ENCODE data around the gene GOLIM4. TPM values are rescaled to one million over a fixed set of nuclear protein-coding genes. Genes with fewer than 3 reads are reported as not detected.
"Not testable (repeated sequence)": the region's sequence is repeated elsewhere in the genome, so short reads cannot be mapped to it uniquely, and the experiment has no call there.

Gene GOLIM4
- total RNA-seq, 1 experiment from 2014 or later: 35.4 TPM

DNA sequence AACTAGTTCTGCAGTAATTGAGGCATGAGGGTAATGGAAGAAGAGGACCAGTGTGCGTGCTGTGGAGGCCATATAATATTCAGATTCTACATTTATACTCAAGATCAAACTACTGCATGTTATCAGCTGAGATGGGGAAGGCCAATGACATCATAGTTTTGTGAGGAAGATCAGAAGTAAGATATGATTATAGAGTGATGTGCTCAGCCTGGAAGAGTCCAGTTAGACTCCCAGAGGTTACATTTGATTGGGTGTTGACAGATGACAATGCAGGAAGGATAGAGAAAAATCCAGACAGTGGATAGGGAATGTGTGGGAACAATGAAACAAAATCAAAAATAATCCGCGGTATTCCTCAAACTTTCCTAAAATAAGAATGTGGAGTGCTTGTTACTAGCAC is 35.4 kb downstream of the GOLIM4 start:
- in situ Hi-C loops (cut with HindIII; ENCODE audit: low pct_unique_long_range_greater_than_20kb, low sequenced_read_pairs) (no loop called here), intact Hi-C loops (cut with micrococcal nuclease; ENCODE audit: unreplicated experiment) (no loop called here)
- no TSS peak for BruUV-seq (replicated peaks)
- TF ChIP-seq TCF7L2 (IDR thresholded peaks at IDR 0.05; ENCODE audit: low read depth, low read length) (no peak), SIN3A (IDR thresholded peaks at IDR 0.05; ENCODE audit: borderline replicate concordance, insufficient read depth, low read depth, low read length) (no peak), POLR2AphosphoS5 (IDR thresholded peaks at IDR 0.05; ENCODE audit: low read depth, low read length) (no peak)
- ATAC-seq: no peak
- Histone ChIP-seq H3K27ac (ENCODE audit: low read length) (no peak overlapping the region), H3K4me1 (ENCODE audit: control insufficient read depth, insufficient read depth, low read length) (no peaks in the 10 kb centered on the region), H3K4me3 (ENCODE audit: low read depth in 2 of 2, low read length in 2 of 2) (no peak overlapping the region), H3K36me3 (ENCODE audit: control insufficient read depth, insufficient read depth, low read length) (no peaks in the 10 kb centered on the region), H3K27me3 (ENCODE audit: control insufficient read depth, insufficient read depth, low read length) (no peaks in the 10 kb centered on the region), H3K9me3 (ENCODE audit: control insufficient read depth, insufficient read depth, low read depth, low read length) (no peaks in the 10 kb centered on the region)
- DNase-seq (ENCODE audit: low read depth, low spot score): no peak
- POLR2A ChIA-PET: no interaction called here
- CTCF ChIA-PET: no interaction called here

DNA sequence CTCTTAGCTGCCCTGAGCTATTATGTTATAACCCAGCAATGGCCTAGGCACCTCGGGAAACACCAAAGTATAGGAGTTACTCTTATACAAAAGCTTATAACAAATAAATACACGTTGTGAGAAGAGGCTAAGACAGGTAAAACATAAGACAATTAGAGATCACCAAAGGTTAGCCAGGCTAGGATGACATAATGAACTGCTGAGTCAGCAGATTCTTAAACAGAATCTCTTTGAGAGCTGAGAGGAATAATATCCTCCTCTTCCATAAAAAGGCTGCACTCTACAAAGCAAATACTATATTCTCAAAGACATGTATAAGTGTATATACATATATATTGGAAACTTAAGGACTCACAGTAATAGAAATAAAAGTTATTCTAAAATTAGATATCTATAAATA is 37.2 kb downstream of the GOLIM4 start:
- TF ChIP-seq CTCF (IDR thresholded peaks at IDR 0.05) (no peak), SIN3A (IDR thresholded peaks at IDR 0.05; ENCODE audit: borderline replicate concordance, insufficient read depth, low read depth, low read length) (no peak), TCF7L2 (IDR thresholded peaks at IDR 0.05; ENCODE audit: low read depth, low read length) (no peak), POLR2AphosphoS5 (IDR thresholded peaks at IDR 0.05; ENCODE audit: low read depth, low read length) (no peak)
- TF ChIP-seq, protein P1, sequence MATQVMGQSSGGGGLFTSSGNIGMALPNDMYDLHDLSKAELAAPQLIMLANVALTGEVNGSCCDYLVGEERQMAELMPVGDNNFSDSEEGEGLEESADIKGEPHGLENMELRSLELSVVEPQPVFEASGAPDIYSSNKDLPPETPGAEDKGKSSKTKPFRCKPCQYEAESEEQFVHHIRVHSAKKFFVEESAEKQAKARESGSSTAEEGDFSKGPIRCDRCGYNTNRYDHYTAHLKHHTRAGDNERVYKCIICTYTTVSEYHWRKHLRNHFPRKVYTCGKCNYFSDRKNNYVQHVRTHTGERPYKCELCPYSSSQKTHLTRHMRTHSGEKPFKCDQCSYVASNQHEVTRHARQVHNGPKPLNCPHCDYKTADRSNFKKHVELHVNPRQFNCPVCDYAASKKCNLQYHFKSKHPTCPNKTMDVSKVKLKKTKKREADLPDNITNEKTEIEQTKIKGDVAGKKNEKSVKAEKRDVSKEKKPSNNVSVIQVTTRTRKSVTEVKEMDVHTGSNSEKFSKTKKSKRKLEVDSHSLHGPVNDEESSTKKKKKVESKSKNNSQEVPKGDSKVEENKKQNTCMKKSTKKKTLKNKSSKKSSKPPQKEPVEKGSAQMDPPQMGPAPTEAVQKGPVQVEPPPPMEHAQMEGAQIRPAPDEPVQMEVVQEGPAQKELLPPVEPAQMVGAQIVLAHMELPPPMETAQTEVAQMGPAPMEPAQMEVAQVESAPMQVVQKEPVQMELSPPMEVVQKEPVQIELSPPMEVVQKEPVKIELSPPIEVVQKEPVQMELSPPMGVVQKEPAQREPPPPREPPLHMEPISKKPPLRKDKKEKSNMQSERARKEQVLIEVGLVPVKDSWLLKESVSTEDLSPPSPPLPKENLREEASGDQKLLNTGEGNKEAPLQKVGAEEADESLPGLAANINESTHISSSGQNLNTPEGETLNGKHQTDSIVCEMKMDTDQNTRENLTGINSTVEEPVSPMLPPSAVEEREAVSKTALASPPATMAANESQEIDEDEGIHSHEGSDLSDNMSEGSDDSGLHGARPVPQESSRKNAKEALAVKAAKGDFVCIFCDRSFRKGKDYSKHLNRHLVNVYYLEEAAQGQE (IDR thresholded peaks at IDR 0.05; ENCODE audit: insufficient read depth in 1 of 2, low read depth in 2 of 2, low read length in 1 of 2): no peak
- Histone ChIP-seq H3K27ac (ENCODE audit: low read length) (no peak overlapping the region), H3K4me1 (ENCODE audit: control insufficient read depth, insufficient read depth, low read length) (no peaks in the 10 kb centered on the region), H3K9me3 (ENCODE audit: control insufficient read depth, insufficient read depth, low read depth, low read length) (no peaks in the 10 kb centered on the region), H3K36me3 (ENCODE audit: control insufficient read depth, insufficient read depth, low read length) (no peaks in the 10 kb centered on the region), H3K27me3 (ENCODE audit: control insufficient read depth, insufficient read depth, low read length) (no peaks in the 10 kb centered on the region), H3K4me3 (ENCODE audit: low read depth in 2 of 2, low read length in 2 of 2) (no peak overlapping the region)
- BruUV-seq (replicated peaks): no TSS peak
- CTCF ChIA-PET: interaction anchor here (1.0 kb wide), 1 partner anchor 38 kb away, joined by 4 read pairs; no protein-coding TSS in a partner anchor
- DNase-seq (ENCODE audit: low read depth, low spot score) (no peak), ATAC-seq (no peak)
- POLR2A ChIA-PET: no interaction called here
- intact Hi-C loops (cut with micrococcal nuclease; ENCODE audit: unreplicated experiment): no loop called here
- in situ Hi-C loops (cut with HindIII; ENCODE audit: low pct_unique_long_range_greater_than_20kb, low sequenced_read_pairs): no loop called here

- BruUV-seq (replicated peaks); DNase-seq (ENCODE audit: low read depth, low spot score); H3K36me3 ChIP-seq (ENCODE audit: control insufficient read depth, insufficient read depth, low read length); POLR2A ChIA-PET; H3K4me1 ChIP-seq (ENCODE audit: control insufficient read depth, insufficient read depth, low read length); H3K27me3 ChIP-seq (ENCODE audit: control insufficient read depth, insufficient read depth, low read length); intact Hi-C loops (cut with micrococcal nuclease; ENCODE audit: unreplicated experiment); in situ Hi-C loops (cut with HindIII; ENCODE audit: low pct_unique_long_range_greater_than_20kb, low sequenced_read_pairs); H3K4me3 ChIP-seq (ENCODE audit: low read depth in 2 of 2, low read length in 2 of 2); ATAC-seq; CTCF ChIA-PET; H3K9me3 ChIP-seq (ENCODE audit: control insufficient read depth, insufficient read depth, low read depth, low read length); H3K27ac ChIP-seq (ENCODE audit: low read length): not testable (repeated sequence)
Measured at GRCh38 chr3:168056398-168057230, 39.1 kb downstream of the GOLIM4 start.

All from Panc1 (cell line).